A549 (cell line): ENCODE data around the gene C10orf62.

ENCODE experiments used
- EHF ChIP-seq: fragments of 250-450 bp; sonication (Bioruptor Pico); IDR thresholded peaks from 2 replicates; pipeline ENCODE4 v1.5.0; 2020; ENCODE audit warnings: mild to moderate bottlenecking
- EP300 ChIP-seq, 2 experiments: fragments of >200 bp; sonication (Bioruptor Twin); formaldehyde crosslinking; IDR thresholded peaks; 2 replicates in 1 of 2; 3 replicates in 1 of 2; pipeline ENCODE4 v1.6.1; 2016 to 2017
- JUN ChIP-seq, 2 experiments: fragments of >200 bp; sonication (Bioruptor Twin); formaldehyde crosslinking; IDR thresholded peaks; 2 replicates in 1 of 2; 3 replicates in 1 of 2; pipeline ENCODE4 v1.6.1; 2016 to 2017
- NR3C1 ChIP-seq: fragments of >200 bp; sonication (Bioruptor Twin); formaldehyde crosslinking; IDR thresholded peaks from 3 replicates; pipeline ENCODE4 v1.6.1; 2017
- POLR2A ChIP-seq: IDR thresholded peaks from 2 replicates; pipeline ENCODE4 v1.6.1; 2012; ENCODE audit warnings: mild to moderate bottlenecking, low read length
- POLR2AphosphoS2 ChIP-seq: conservative IDR thresholded peaks from 2 replicates; pipeline ENCODE4 v1.6.1; 2012; ENCODE audit warnings: low read length, improper control_type of control experiment, inconsistent platforms
- RCOR1 ChIP-seq: fragments of 150-350 bp; IDR thresholded peaks from 2 replicates; pipeline ENCODE4 v1.6.1; 2014; ENCODE audit warnings: antibody characterized with exemption, low read length, low read depth
- SREBF2 ChIP-seq: fragments of 450-650 bp; IDR thresholded peaks from 2 replicates; pipeline ENCODE4 v1.6.1; 2014; ENCODE audit warnings: mild to moderate bottlenecking, moderate library complexity
- TP53 ChIP-seq: fragments of 250-450 bp; sonication (Bioruptor Pico); IDR thresholded peaks from 2 replicates; pipeline ENCODE4 v1.5.0; 2021; ENCODE audit warnings: mild to moderate bottlenecking, moderate library complexity
- TF ChIP-seq, protein P1 (sequence below): fragments of >200 bp; sonication (Bioruptor Twin); formaldehyde crosslinking; IDR thresholded peaks from 3 replicates; pipeline ENCODE4 v1.5.1; 2016

DNA sequence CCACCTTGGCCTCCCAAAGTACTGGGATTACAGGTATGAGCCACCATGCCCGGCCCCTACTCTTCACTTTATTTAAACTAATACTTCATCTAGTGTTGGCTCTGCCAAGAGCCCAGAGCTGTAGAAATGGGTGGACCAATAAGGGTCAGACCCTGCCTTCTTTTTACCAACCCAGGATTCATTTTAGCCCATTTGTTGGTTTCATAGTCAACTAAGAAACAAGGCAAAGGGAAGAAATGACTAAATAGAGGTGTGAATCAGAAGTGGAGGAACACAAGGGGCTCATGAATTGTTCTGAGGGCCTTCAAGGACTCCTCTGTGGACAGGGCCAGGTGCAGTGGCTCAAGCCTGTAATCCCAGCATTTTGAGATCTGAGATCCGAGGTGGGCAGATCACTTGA, 15.8 kb upstream of the C10orf62 start:
- TF ChIP-seq, protein P1, sequence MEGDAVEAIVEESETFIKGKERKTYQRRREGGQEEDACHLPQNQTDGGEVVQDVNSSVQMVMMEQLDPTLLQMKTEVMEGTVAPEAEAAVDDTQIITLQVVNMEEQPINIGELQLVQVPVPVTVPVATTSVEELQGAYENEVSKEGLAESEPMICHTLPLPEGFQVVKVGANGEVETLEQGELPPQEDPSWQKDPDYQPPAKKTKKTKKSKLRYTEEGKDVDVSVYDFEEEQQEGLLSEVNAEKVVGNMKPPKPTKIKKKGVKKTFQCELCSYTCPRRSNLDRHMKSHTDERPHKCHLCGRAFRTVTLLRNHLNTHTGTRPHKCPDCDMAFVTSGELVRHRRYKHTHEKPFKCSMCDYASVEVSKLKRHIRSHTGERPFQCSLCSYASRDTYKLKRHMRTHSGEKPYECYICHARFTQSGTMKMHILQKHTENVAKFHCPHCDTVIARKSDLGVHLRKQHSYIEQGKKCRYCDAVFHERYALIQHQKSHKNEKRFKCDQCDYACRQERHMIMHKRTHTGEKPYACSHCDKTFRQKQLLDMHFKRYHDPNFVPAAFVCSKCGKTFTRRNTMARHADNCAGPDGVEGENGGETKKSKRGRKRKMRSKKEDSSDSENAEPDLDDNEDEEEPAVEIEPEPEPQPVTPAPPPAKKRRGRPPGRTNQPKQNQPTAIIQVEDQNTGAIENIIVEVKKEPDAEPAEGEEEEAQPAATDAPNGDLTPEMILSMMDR = no peak
- TF ChIP-seq POLR2AphosphoS2 = no peak
- no peak for TF ChIP-seq EP300 (IDR thresholded peaks at IDR 0.05)
- TF ChIP-seq SREBF2 = no peak
- TF ChIP-seq JUN (IDR thresholded peaks at IDR 0.05) = no peak
- no peak for TF ChIP-seq POLR2A
- TF ChIP-seq EHF (CRISPR knock-in tag) = no peak
- TF ChIP-seq RCOR1 = no peak
- no peak for TF ChIP-seq NR3C1
- TF ChIP-seq TP53 (CRISPR knock-in tag) = no peak
